GM12873 (cell line): Measurements from ENCODE around the gene CASKIN2.

Source experiments
- CTCF ChIP-seq: IDR thresholded peaks from 2 replicates; pipeline ENCODE4 v1.5.1; 2012; ENCODE audit warnings: low read depth, mild to moderate bottlenecking, moderate library complexity, low read length, control low read depth; ENCODE audit not compliant: insufficient read depth; ENCODE audit errors: missing control alignments

CASKIN2 gene

GRCh38 chr17:75474736-75475135 lies 40.6 kb downstream of the CASKIN2 start:
- TF ChIP-seq CTCF, result no peak

DNA sequence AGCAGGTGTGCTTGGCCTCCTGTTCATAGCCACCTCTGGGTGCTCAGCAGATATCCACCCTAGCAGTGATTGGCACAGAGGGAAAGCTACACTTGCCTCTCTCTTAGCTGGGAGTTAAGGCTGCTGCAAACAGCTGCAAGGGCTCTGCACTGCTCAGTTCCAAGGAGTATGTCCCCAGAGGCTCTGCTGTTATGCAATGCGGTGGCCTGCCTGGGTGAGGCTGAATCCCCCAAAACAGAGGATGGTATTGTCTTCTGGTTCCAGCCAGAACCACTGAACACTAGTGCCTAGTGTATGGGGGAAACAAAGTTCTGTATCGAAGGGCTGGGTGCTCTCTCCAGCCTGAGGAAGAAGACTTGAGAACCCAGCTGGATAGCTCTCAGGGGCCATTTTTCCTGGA lies 42.1 kb downstream of the CASKIN2 start:
- TF ChIP-seq CTCF, result no peak

- no peak for TF ChIP-seq CTCF
Observed at GRCh38 chr17:75472119-75472518, 43.2 kb downstream of the CASKIN2 start.

GRCh38 chr17:75471207-75471606 lies 44.1 kb downstream of the CASKIN2 start:
- no peak for TF ChIP-seq CTCF

DNA sequence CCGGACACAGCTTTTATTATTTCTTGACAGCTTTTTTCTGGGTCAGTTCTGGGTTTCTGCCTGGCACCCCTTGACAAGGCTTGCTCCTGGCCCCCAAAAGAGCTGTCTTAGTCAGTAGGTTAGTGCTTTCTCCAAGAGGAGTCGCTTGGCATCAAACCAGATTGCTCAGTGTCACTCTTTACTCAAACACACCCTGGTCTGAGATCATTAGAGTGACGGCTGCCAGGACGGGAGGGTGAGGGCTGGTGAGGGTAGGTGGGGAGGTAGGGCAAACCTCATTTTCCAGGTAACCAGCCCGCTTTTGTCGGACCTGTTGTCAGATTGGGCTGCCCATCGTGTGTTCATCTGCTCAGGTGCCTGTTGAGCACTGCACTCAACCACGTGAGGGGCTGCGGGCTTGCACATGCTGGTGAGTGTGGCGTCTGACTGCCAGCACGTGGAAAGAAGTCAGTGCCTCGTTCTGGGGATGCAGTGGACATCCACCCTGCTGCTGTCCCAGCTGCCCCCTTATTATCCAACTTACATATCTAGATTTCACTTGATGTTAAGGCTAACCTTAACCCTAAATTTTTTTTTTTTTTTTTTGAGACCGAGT lies 46.5 kb downstream of the CASKIN2 start:
- TF ChIP-seq CTCF, result no peak

DNA sequence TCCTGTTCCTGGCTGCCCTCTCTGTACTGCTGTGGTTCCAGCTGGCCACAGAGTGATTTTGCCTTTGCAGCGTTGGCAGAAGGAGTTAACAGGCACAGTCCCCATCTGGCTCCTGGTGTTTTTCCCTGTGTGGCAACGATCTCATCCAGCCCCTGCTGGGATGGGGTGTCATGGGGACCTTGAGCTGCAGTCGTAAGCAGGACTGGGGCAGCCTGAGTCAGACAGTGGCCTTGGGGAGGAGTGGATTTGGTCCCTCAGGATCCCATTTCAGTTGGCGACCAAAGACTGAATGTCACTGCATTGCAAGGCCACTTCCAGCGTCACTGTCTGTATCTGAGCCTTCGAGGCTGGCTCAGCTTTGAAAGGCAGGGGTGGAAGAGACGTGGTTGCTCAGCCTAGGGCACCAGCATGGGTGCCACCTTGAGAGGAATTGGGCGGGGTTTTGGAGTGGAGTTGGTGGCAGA lies 47.0 kb downstream of the CASKIN2 start:
- TF ChIP-seq CTCF, result no peak

DNA sequence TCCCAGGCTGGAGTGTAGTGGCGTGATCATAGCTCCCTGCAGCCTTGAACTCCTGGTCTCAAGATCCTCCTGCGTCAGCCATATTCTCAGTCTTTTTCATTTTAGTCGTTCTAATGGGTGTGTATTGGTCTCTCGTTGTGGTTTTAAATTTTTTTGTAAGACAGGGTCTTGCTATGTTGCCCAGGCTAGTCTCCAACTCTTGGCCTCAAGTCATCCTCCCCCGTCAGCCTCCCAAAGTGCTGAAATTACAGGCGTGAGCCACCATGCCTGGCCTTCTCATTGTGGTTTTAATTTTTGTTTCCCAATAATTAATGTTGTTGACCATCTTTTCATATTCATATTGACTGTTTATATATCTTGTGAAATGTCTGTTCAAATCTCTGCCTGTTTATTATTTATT lies 50.3 kb downstream of the CASKIN2 start:
- no peak for TF ChIP-seq CTCF
